Muscle layer of colon (tissue), 2 donors: ENCODE results near the gene TPD52L2.

Experiments used
- H3K27ac ChIP-seq: one replicate; pipeline ENCODE4 v1.7.0; 2013; ENCODE audit warnings: low read depth, mild to moderate bottlenecking, low read length, moderate library complexity
- H3K27me3 ChIP-seq, 2 donors: one replicate each; pipeline ENCODE4 v1.7.0; 2013; ENCODE audit warnings: low read length in 2 of 2, mild to moderate bottlenecking in 2 of 2; ENCODE audit not compliant: insufficient read depth in 2 of 2, control insufficient read depth in 1 of 2
- H3K36me3 ChIP-seq: one replicate; pipeline ENCODE4 v1.7.0; 2013; ENCODE audit warnings: mild to moderate bottlenecking, low read length; ENCODE audit not compliant: insufficient read depth
- H3K4me1 ChIP-seq: one replicate; pipeline ENCODE4 v1.7.0; 2013; ENCODE audit warnings: mild to moderate bottlenecking, low read length; ENCODE audit not compliant: insufficient read depth
- H3K4me3 ChIP-seq, 2 donors: one replicate each; pipeline ENCODE4 v1.7.0; 2013; ENCODE audit warnings: low read length in 2 of 2, low read depth in 1 of 2, mild to moderate bottlenecking in 1 of 2, moderate library complexity in 1 of 2
- H3K9ac ChIP-seq: one replicate; pipeline ENCODE4 v1.7.0; 2013; ENCODE audit warnings: low read length
- H3K9me3 ChIP-seq: one replicate; pipeline ENCODE4 v1.7.0; 2013; ENCODE audit warnings: mild to moderate bottlenecking, low read length
- donor health status: abdominal sarcoma.
- donor health status: Adenocarcinoma of cecum.

The TPD52L2 gene

GRCh38 chr20:63894358-63895201 is 29.5 kb downstream of the TPD52L2 start, which contains the start of gene DNAJC5:
TSS of gene DNAJC5 (plus strand) at chr20:63895126. CDS start at chr20:63928346, 33,220 bp downstream.
- Histone ChIP-seq H3K4me3 (peak within 1 kb of the TSS; percentile 70 to 77), H3K4me1 (peaks cover 12% of the 10 kb centered on the region), H3K9me3 (no peaks in the 10 kb centered on the region), H3K27ac (peak within 1 kb of the TSS; percentile 82), H3K27me3 (no peaks in the 10 kb centered on the region), H3K9ac (peak within 1 kb of the TSS; percentile 23), H3K36me3 (peaks cover 14% of the 10 kb centered on the region)

GRCh38 chr20:63895202-63895951 is 30.3 kb downstream of the TPD52L2 start:
- no peaks in the 10 kb centered on the region for H3K9me3 ChIP-seq
- H3K4me3 ChIP-seq, result peak overlapping the region; percentile 70 to 77
- peak overlapping the region; percentile 23 for H3K9ac ChIP-seq
- H3K36me3 ChIP-seq, result peaks cover 6% of the 10 kb centered on the region
- H3K27ac ChIP-seq, result peak overlapping the region; percentile 82
- peaks cover 12% of the 10 kb centered on the region for H3K4me1 ChIP-seq
- no peaks in the 10 kb centered on the region for H3K27me3 ChIP-seq

GRCh38 chr20:63895952-63896263 is 30.8 kb downstream of the TPD52L2 start:
- Histone ChIP-seq H3K27me3 (no peaks in the 10 kb centered on the region), H3K27ac (peak overlapping the region; percentile 82), H3K36me3 (peaks cover under 1% of the 10 kb centered on the region), H3K9ac (peak overlapping the region; percentile 23), H3K4me3 (peak overlapping the region; percentile 70 to 77), H3K9me3 (no peaks in the 10 kb centered on the region), H3K4me1 (peaks cover 12% of the 10 kb centered on the region)

- Histone ChIP-seq H3K4me1 (peaks cover 12% of the 10 kb centered on the region), H3K27ac (peak overlapping the region; percentile 45), H3K9me3 (no peaks in the 10 kb centered on the region), H3K9ac (peak overlapping the region; percentile 23), H3K27me3 (no peaks in the 10 kb centered on the region), H3K36me3 (no peaks in the 10 kb centered on the region), H3K4me3 (peak overlapping the region; percentile 4 to 70)
Measured at GRCh38 chr20:63896264-63897105, 31.4 kb downstream of the TPD52L2 start.

GRCh38 chr20:63897978-63898561 is 33.0 kb downstream of the TPD52L2 start:
- no peaks in the 10 kb centered on the region for H3K36me3 ChIP-seq
- H3K4me1 ChIP-seq, result peaks cover 12% of the 10 kb centered on the region
- no peaks in the 10 kb centered on the region for H3K27me3 ChIP-seq
- H3K4me3 ChIP-seq, result no peak overlapping the region
- H3K27ac ChIP-seq, result no peak overlapping the region
- H3K9me3 ChIP-seq, result no peaks in the 10 kb centered on the region
- no peak overlapping the region for H3K9ac ChIP-seq

GRCh38 chr20:63898882-63899558 is 34.0 kb downstream of the TPD52L2 start:
- no peak overlapping the region for H3K27ac ChIP-seq

DNA sequence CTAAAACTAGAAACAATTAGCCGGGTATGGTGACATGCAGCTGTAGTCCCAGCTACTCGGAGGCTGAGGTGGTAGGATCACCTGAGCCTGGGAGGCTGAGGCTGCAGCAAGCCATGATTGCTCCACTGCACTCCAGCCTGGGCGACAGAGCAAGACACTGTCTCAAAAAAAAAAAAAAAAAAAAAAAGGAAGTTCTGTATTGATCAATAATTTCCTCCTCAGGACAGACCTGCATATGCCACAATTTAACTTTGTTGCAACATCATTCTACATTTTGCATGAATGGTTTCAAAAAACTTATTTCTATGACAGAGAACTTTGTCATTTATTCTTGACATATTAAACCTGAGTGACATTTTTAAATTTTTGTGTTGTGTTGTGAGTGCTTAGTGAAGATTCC is 35.3 kb downstream of the TPD52L2 start:
- Histone ChIP-seq H3K4me1 (peaks cover 12% of the 10 kb centered on the region), H3K36me3 (no peaks in the 10 kb centered on the region), H3K27ac (no peak overlapping the region), H3K9me3 (no peaks in the 10 kb centered on the region), H3K27me3 (no peaks in the 10 kb centered on the region), H3K9ac (no peak overlapping the region), H3K4me3 (no peak overlapping the region)

More at GRCh38 chr20:63898882-63899558, 34.0 kb downstream of the TPD52L2 start:
- no peaks in the 10 kb centered on the region for H3K36me3 ChIP-seq
- no peaks in the 10 kb centered on the region for H3K9me3 ChIP-seq
- H3K9ac ChIP-seq, result no peak overlapping the region
- no peaks in the 10 kb centered on the region for H3K27me3 ChIP-seq
- no peak overlapping the region for H3K4me3 ChIP-seq
- peaks cover 12% of the 10 kb centered on the region for H3K4me1 ChIP-seq

- Histone ChIP-seq H3K27ac (no peak overlapping the region), H3K9ac (no peak overlapping the region), H3K4me3 (no peak overlapping the region), H3K27me3 (no peaks in the 10 kb centered on the region), H3K36me3 (no peaks in the 10 kb centered on the region), H3K4me1 (no peaks in the 10 kb centered on the region), H3K9me3 (no peaks in the 10 kb centered on the region)
Measured at GRCh38 chr20:63903796-63904561, 38.9 kb downstream of the TPD52L2 start.

- Histone ChIP-seq H3K27ac (no peak overlapping the region), H3K9me3 (no peaks in the 10 kb centered on the region), H3K27me3 (no peaks in the 10 kb centered on the region), H3K36me3 (no peaks in the 10 kb centered on the region), H3K9ac (no peak overlapping the region), H3K4me3 (no peak overlapping the region), H3K4me1 (peaks cover 5% of the 10 kb centered on the region)
Measured at GRCh38 chr20:63908008-63908682, 43.1 kb downstream of the TPD52L2 start.

DNA sequence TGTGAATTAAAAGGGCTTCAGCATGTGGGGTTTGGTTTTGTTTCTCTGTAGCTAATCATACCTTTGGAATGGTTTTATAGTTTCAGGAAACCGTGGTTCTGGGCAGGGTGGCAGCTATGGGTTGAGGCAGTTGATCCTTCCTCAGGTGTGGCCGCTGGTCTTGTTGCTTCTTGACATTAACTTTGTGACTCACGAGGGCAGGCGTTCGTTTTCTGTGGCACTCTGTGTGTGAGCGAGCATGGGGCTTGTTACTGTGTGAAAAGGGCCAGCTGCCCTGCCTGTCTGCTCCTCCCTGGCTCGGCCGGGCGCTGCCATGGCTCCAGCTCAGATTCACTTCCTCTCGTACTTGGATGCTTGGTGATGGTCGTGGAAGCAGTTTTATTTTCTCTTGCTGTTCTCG is 46.1 kb downstream of the TPD52L2 start:
- Histone ChIP-seq H3K9me3 (no peaks in the 10 kb centered on the region), H3K27me3 (no peaks in the 10 kb centered on the region), H3K9ac (no peak overlapping the region), H3K4me1 (peaks cover 5% of the 10 kb centered on the region), H3K36me3 (no peaks in the 10 kb centered on the region), H3K27ac (no peak overlapping the region), H3K4me3 (no peak overlapping the region)
